ENCODE measurements around the gene TSSK6. TPM values are rescaled to one million over a fixed set of nuclear protein-coding genes. Genes with fewer than 3 reads are reported as not detected.

Gene TSSK6
- total and polyA plus RNA-seq, 10 of the 15 experiments (the other 5 are each of a cell fraction or from before 2014, with no cell fraction given) = 0.06 to 3.6 (median 0.98) TPM; not detected in 2

GRCh38 chr19:19477705-19478383 is 37.5 kb downstream of the TSSK6 start:
- peaks cover 7% of the 10 kb centered on the region for H4K20me1 ChIP-seq (ENCODE audit: control insufficient read depth, insufficient read depth)
- H3K4me1 ChIP-seq (ENCODE audit: control insufficient read depth, insufficient read depth, low read length) = peaks cover 36% of the 10 kb centered on the region
- RAD21 ChIA-PET (ENCODE audit: unreplicated experiment) = no interaction called here
- DNase-seq (ENCODE audit: low read depth, low spot score) (no peak), ATAC-seq (no peak), FAIRE-seq (no peak)
- intact Hi-C loops (cut with micrococcal nuclease; ENCODE audit: unreplicated experiment) = no loop called here
- CTCF ChIA-PET = no interaction called here
- no TSS peak for BruUV-seq (replicated peaks)
- peaks cover 9 to 14% of the 10 kb centered on the region in 2 experiments for H3K36me3 ChIP-seq (ENCODE audit: control insufficient read depth in 2 of 2, insufficient read depth in 2 of 2, low read length in 1 of 2)
- no peaks in the 10 kb centered on the region for H3K27me3 ChIP-seq (replicated peaks in 1 of 2; ENCODE audit: control insufficient read depth in 2 of 2, insufficient read depth in 2 of 2, low read length in 1 of 2)
- SMC1A ChIA-PET (ENCODE audit: uncharacterized antibody, unreplicated experiment) = no interaction called here
- TF ChIP-seq CEBPZ (IDR thresholded peaks at IDR 0.05; ENCODE audit: low read depth, low read length) (no peak), KAT2A (conservative IDR thresholded peaks at IDR 0.05; ENCODE audit: control insufficient read depth, low read depth, low read length) (no peak), NR2F1 (conservative IDR thresholded peaks at IDR 0.05) (no peak), ZNF622 (IDR thresholded peaks at IDR 0.05) (no peak), FOXM1 (IDR thresholded peaks at IDR 0.05; ENCODE audit: low read depth, low read length) (no peak), NR2C2 (IDR thresholded peaks at IDR 0.05; ENCODE audit: borderline replicate concordance, control insufficient read depth, insufficient read length, low read depth) (no peak)
- in situ Hi-C loops (cut with MboI) = no loop called here
- POLR2A ChIA-PET = no interaction called here
- 96% methylated on average over 10 of the region's 10 CpGs for WGBS (ENCODE audit: insufficient coverage, insufficient replicate concordance, low lambda C conversion rate, missing lambda C conversion rate)
- peaks cover 37% of the 10 kb centered on the region for H3K79me2 ChIP-seq (ENCODE audit: control insufficient read depth, insufficient read depth, low read length)
- no peaks in the 10 kb centered on the region for H3K9me3 ChIP-seq (replicated peaks; ENCODE audit: control insufficient read depth, insufficient read depth, low read length)
- no peak overlapping the region for H3K27ac ChIP-seq (ENCODE audit: control insufficient read depth, insufficient read depth)
- H2AFZ ChIP-seq (ENCODE audit: control insufficient read depth, low read depth, low read length) = no peak overlapping the region
- H3K4me2 ChIP-seq (ENCODE audit: control insufficient read depth, insufficient read depth) = no peak overlapping the region
- H3K9ac ChIP-seq (ENCODE audit: control insufficient read depth, insufficient read depth, low read length) = no peak overlapping the region
- no peak overlapping the region for H3K4me3 ChIP-seq

Data from GM12878 (cell line).